Left lung (tissue), 10 donors: ENCODE measurements around the gene BORCS8. TPM values are rescaled to one million over a fixed set of nuclear protein-coding genes. Genes with fewer than 3 reads are reported as not detected.
A peak's percentile ranks its signal among the peaks of the same experiment; 100 is the strongest.

ENCODE experiments used
- ATAC-seq: fragments of 200-7000 bp; cut with Tn5 transposase; one replicate; pipeline ENCODE4 v1.9.1; 2020; ENCODE audit warnings: moderate library complexity
- DNase-seq, 4 donors: peaks; one replicate each; pipeline ENCODE4 v3.0.0-alpha.2; 2013 to 2020
- H3K27ac ChIP-seq, 2 donors: fragments of 200-600 bp; sonication (generic) in 1 of 2; one replicate each; pipeline versions ENCODE4 v1.5.0 to v1.8.0; 2020 to 2021
- H3K27me3 ChIP-seq, 2 donors: fragments of 200-600 bp; sonication (generic) in 1 of 2; one replicate each; pipeline versions ENCODE4 v1.5.0 to v1.8.0; 2020 to 2021
- H3K36me3 ChIP-seq, 2 donors: fragments of 200-600 bp; sonication (generic) in 1 of 2; one replicate each; pipeline versions ENCODE4 v1.5.0 to v1.8.0; 2020 to 2021
- H3K4me1 ChIP-seq, 2 donors: fragments of 200-600 bp; one replicate each; pipeline ENCODE4 v1.8.0; 2021
- H3K4me3 ChIP-seq, 2 donors: fragments of 200-600 bp; sonication (generic) in 1 of 2; one replicate each; pipeline versions ENCODE4 v1.5.0 to v1.8.0; 2020 to 2021; ENCODE audit warnings: mild to moderate bottlenecking in 1 of 2
- H3K9me3 ChIP-seq, 2 donors: fragments of 200-600 bp; sonication (generic) in 1 of 2; one replicate each; pipeline versions ENCODE4 v1.5.0 to v1.8.0; 2020 to 2021
- CTCF ChIP-seq, 2 donors: fragments of 200-600 bp; sonication (generic) in 1 of 2; IDR thresholded peaks; one replicate each; pipeline versions ENCODE4 v1.5.0 to v1.8.0; 2021; ENCODE audit warnings: antibody characterized with exemption in 2 of 2
- intact Hi-C, 2 donors: fragments of 100-400 bp; cut with DNase I; formaldehyde crosslinking; loops; one replicate each; pipeline versions ENCODE4 v1.11.2 to v1.14.2; 2022
- polyA plus RNA-seq, 6 donors: library from polyadenylated mRNA; unstranded; fragments of 120-200 nt; gene quantifications; one replicate each; pipeline ENCODE4 v1.2.1, GENCODE V29; 2013; ENCODE audit not compliant: insufficient read length in 6 of 6
- total RNA-seq, 2 donors: library from RNA; stranded (reverse); fragmentation: NEBNext Ultra II Directional; extraction: Animal tissue kit (Norgen Biotek cat#: 25700); gene quantifications; one replicate each; pipeline ENCODE4 v1.2.1, GENCODE V29; 2021
- donor health status: DM: no; HTN: yes; CAD: no.
- donor health status: DM: no; HTN: no; CAD: no.

Gene BORCS8
- total and polyA plus RNA-seq, 8 donors = 16.4 to 39.1 (median 18.3) TPM

GRCh38 chr19:19170053-19170872 lies 21.7 kb downstream of the BORCS8 start, which contains the start of gene MEF2B:
TSS of gene MEF2B (minus strand) at chr19:19170263. CDS start at chr19:19150735, 19,528 bp downstream.
- Histone ChIP-seq H3K9me3 (no peaks in the 10 kb centered on the region), H3K27me3 (no peaks in the 10 kb centered on the region), H3K4me1 (peaks cover 3 to 31% of the 10 kb centered on the region in 2 donors), H3K36me3 (peaks cover 0 to under 1% of the 10 kb centered on the region in 2 donors), H3K4me3 (peak within 1 kb of the TSS in 1 of 2 donors; percentile 6), H3K27ac (no peak within 1 kb of the TSS)
- intact Hi-C loops = no loop called here
- ATAC-seq (peak; percentile 96), DNase-seq (peak in 3 of 4 donors; percentile 65 to 94 (median 74))
- no peak for TF ChIP-seq CTCF (IDR thresholded peaks at IDR 0.05)

- no peaks in the 10 kb centered on the region for H3K36me3 ChIP-seq
- intact Hi-C loops = no loop called here
- H3K4me1 ChIP-seq = peaks cover 3 to 31% of the 10 kb centered on the region in 2 donors
- peak overlapping the region in 1 of 2 donors; percentile 6 for H3K4me3 ChIP-seq
- H3K27ac ChIP-seq = no peak overlapping the region
- H3K27me3 ChIP-seq = no peaks in the 10 kb centered on the region
- no peaks in the 10 kb centered on the region for H3K9me3 ChIP-seq
- no peak for TF ChIP-seq CTCF (IDR thresholded peaks at IDR 0.05)
- ATAC-seq = no peak
- no peak for DNase-seq
Measured at GRCh38 chr19:19169236-19170052, 22.5 kb downstream of the BORCS8 start.

- Histone ChIP-seq H3K27ac (no peak overlapping the region), H3K4me1 (peaks cover 3 to 29% of the 10 kb centered on the region in 2 donors), H3K4me3 (no peak overlapping the region), H3K36me3 (no peaks in the 10 kb centered on the region), H3K9me3 (no peaks in the 10 kb centered on the region), H3K27me3 (no peaks in the 10 kb centered on the region)
- no peak for DNase-seq
- no peak for TF ChIP-seq CTCF (IDR thresholded peaks at IDR 0.05)
- no peak for ATAC-seq
- intact Hi-C loops = no loop called here
Measured at GRCh38 chr19:19167612-19168011, 24.3 kb downstream of the BORCS8 start.

- Histone ChIP-seq H3K4me1 (peaks cover 3 to 9% of the 10 kb centered on the region in 2 donors), H3K27ac (no peak overlapping the region), H3K27me3 (no peaks in the 10 kb centered on the region), H3K4me3 (no peak overlapping the region), H3K36me3 (no peaks in the 10 kb centered on the region), H3K9me3 (no peaks in the 10 kb centered on the region)
- DNase-seq (no peak), ATAC-seq (no peak)
- TF ChIP-seq CTCF (IDR thresholded peaks at IDR 0.05) = no peak
- intact Hi-C loops = no loop called here
Measured at GRCh38 chr19:19165396-19165795, 26.6 kb downstream of the BORCS8 start.

- ATAC-seq (no peak), DNase-seq (no peak)
- Histone ChIP-seq H3K4me1 (no peaks in the 10 kb centered on the region), H3K36me3 (no peaks in the 10 kb centered on the region), H3K4me3 (no peak overlapping the region), H3K27ac (no peak overlapping the region), H3K27me3 (no peaks in the 10 kb centered on the region), H3K9me3 (no peaks in the 10 kb centered on the region)
- intact Hi-C loops = no loop called here
- TF ChIP-seq CTCF (IDR thresholded peaks at IDR 0.05) = no peak
Measured at GRCh38 chr19:19162495-19162894, 29.5 kb downstream of the BORCS8 start.
